ENCODE measurements around the gene KDM4B.

KDM4B gene

DNA sequence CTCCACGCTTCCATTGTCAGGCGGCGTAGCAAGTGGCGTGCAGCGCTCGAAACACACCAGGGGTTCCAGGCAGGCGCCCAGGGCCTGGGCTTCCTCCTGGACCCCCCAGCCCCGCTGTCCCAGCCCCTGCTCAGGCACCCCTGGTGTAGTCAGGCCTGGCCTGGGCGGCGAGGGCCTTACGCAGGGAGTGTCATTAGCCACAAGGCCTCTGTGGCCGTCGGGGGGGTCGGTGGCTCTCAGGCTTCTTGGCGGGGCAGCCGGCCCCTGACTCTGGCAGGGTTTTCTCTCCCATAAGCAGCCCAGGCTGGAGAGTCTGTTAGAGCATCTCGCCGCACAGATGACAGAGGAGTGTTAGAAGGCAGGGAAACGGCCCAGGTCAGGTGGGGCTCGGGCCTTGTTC lies 116.7 kb downstream of the KDM4B start:
- no peak for TF ChIP-seq ZNF384 (IDR thresholded peaks at IDR 0.05)
- TF ChIP-seq SUZ12 (IDR thresholded peaks at IDR 0.05), result no peak
- no peak for TF ChIP-seq NFRKB (IDR thresholded peaks at IDR 0.05)
- DNase-seq (ENCODE audit: extremely low spot score), result no peak
- ChIA-PET CTCF (no interaction called here), POLR2A (no interaction called here)

DNA sequence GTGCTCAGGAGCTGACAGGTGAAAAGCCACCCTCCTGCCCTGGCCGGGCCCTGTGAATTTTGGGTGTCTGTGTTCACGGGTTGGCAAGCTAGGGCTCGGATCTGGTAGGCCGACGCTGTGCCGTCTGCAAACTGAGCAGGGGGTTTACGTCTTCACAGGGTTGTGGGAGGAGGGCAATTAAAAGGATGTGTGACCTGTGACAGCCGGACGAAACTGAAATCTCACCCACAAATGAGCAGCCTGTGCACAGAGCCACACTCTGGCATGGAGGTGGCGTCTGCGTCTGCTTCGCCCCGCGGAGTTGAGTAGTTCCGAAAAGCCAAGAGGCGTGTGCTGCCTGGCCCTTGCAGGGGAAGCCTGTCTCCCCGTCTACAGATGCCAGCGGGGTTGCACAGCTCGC lies 117.3 kb downstream of the KDM4B start:
- ChIA-PET POLR2A (no interaction called here), CTCF (no interaction called here)
- TF ChIP-seq, protein P1, sequence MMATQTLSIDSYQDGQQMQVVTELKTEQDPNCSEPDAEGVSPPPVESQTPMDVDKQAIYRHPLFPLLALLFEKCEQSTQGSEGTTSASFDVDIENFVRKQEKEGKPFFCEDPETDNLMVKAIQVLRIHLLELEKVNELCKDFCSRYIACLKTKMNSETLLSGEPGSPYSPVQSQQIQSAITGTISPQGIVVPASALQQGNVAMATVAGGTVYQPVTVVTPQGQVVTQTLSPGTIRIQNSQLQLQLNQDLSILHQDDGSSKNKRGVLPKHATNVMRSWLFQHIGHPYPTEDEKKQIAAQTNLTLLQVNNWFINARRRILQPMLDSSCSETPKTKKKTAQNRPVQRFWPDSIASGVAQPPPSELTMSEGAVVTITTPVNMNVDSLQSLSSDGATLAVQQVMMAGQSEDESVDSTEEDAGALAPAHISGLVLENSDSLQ (IDR thresholded peaks at IDR 0.05), result no peak
- no peak for DNase-seq (ENCODE audit: extremely low spot score)

DNA sequence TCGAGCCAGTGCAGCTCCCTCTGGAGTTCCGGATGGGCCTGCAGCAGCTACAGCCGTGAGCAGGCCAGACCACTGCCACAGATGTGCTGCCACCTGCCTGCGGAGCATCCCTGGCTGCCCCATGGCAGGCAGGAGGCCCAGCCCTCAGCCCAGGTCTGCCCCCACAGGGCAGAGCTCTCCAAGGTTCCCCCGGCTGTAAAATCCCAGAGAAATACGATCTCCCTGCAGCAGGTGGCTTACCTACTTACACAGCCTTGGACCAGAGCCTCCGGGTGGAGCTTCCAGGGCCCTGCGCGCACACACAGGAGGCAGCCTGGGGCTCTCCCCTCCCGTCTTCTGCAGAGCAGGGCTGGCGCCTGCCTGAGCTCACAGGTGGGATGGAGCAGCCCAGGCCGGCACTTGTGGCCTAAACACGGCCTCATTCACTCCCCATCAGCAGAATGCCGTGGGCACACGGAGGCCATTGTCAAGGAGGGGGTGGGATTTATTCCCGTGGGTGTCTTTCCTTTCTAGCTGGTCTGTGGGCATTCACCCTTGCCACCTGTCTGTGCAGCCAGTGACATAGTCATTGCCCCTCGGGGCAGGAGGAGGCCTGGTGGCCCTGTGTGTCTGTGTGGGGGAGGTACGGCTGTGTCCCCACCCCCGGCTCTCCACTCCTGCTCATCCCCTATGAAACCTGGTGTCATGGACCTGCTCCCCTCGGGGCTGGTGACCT lies 118.0 kb downstream of the KDM4B start:
- DNase-seq (ENCODE audit: extremely low spot score), result no peak
- POLR2A ChIA-PET, result no interaction called here
- CTCF ChIA-PET, result no interaction called here
- TF ChIP-seq FOXM1 (IDR thresholded peaks at IDR 0.05; ENCODE audit: borderline replicate concordance) (no peak), BHLHE40 (IDR thresholded peaks at IDR 0.05; ENCODE audit: borderline replicate concordance) (no peak), ELF4 (IDR thresholded peaks at IDR 0.05) (no peak), LEF1 (IDR thresholded peaks at IDR 0.05; ENCODE audit: borderline replicate concordance) (no peak), TARDBP (IDR thresholded peaks at IDR 0.05) (no peak), ARNT (IDR thresholded peaks at IDR 0.05) (no peak), ZNF384 (IDR thresholded peaks at IDR 0.05) (no peak), CTBP1 (IDR thresholded peaks at IDR 0.05; ENCODE audit: borderline replicate concordance) (no peak), NFRKB (IDR thresholded peaks at IDR 0.05) (no peak), HDGF (IDR thresholded peaks at IDR 0.05; ENCODE audit: borderline replicate concordance) (no peak), SP1 (IDR thresholded peaks at IDR 0.05) (no peak), FOXK2 (IDR thresholded peaks at IDR 0.05) (no peak), FOXA1 (IDR thresholded peaks at IDR 0.05) (no peak), L3MBTL2 (conservative IDR thresholded peaks at IDR 0.05) (no peak), SUZ12 (IDR thresholded peaks at IDR 0.05) (no peak)
- TF ChIP-seq, protein P1 (IDR thresholded peaks at IDR 0.05), result no peak

DNA sequence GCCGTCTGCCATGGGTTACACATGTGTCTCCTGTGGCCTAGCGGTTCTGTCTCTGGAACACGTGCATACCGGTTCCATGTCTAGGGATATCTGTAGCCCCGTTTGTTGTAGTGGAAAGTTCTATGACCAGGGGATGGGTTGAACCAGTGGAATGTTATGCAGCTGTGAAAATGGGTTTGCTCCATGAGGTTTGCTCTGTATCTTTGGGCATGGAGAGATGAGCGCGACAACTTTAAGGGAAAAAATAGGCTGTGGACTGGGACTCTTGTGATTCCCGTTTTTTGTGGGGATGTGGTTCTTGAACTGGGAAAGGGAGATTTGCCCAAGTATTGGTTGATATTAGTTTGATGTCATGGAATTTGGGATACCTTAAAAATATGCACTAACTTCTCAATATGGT lies 120.4 kb downstream of the KDM4B start:
- CTCF ChIA-PET, result no interaction called here
- POLR2A ChIA-PET, result no interaction called here
- DNase-seq (ENCODE audit: extremely low spot score), result no peak
- TF ChIP-seq SP1 (IDR thresholded peaks at IDR 0.05) (no peak), NFRKB (IDR thresholded peaks at IDR 0.05) (no peak), ZNF384 (IDR thresholded peaks at IDR 0.05) (no peak), CTBP1 (IDR thresholded peaks at IDR 0.05; ENCODE audit: borderline replicate concordance) (no peak), FOXK2 (IDR thresholded peaks at IDR 0.05) (no peak), LEF1 (IDR thresholded peaks at IDR 0.05; ENCODE audit: borderline replicate concordance) (no peak), TARDBP (IDR thresholded peaks at IDR 0.05) (no peak)
- TF ChIP-seq, protein P1 (IDR thresholded peaks at IDR 0.05), result no peak

DNA sequence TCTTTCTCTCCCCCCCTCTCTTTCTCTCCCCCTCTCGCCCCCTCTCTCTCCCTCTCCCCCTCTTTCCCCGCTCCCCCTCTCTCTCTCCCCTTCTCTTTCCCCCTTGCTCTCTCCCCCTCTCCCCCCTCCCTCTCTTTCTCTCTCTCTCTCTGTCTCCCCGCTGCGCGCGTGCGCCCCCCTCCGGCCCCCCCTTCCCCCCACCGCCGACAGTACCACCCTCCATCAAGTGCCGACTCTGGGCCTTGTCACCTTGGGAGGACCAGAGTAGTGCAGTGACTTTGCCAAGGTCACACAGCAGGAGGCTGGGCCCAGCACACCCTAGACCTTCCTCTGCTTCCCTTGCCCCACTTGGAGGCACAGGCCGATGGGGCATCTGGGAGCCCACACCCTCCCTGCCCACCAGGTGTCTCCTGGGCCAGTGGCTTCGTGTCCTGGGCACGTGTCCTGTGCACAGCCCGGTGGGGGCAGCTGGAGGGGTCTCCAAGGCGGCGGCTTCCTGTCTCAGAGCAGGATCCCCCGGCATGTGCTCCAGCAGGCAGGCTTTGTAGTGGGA lies 121.6 kb downstream of the KDM4B start:
- DNase-seq (ENCODE audit: extremely low spot score), result no peak
- no peak for TF ChIP-seq HDGF (IDR thresholded peaks at IDR 0.05; ENCODE audit: borderline replicate concordance)
- TF ChIP-seq CTBP1 (IDR thresholded peaks at IDR 0.05; ENCODE audit: borderline replicate concordance), result no peak
- no peak for TF ChIP-seq L3MBTL2 (conservative IDR thresholded peaks at IDR 0.05)
- TF ChIP-seq TARDBP (IDR thresholded peaks at IDR 0.05), result no peak
- TF ChIP-seq FOXM1 (IDR thresholded peaks at IDR 0.05; ENCODE audit: borderline replicate concordance), result no peak
- TF ChIP-seq BHLHE40 (IDR thresholded peaks at IDR 0.05; ENCODE audit: borderline replicate concordance), result no peak
- TF ChIP-seq SP1 (IDR thresholded peaks at IDR 0.05), result no peak
- no peak for TF ChIP-seq LEF1 (IDR thresholded peaks at IDR 0.05; ENCODE audit: borderline replicate concordance)
- TF ChIP-seq SUZ12 (IDR thresholded peaks at IDR 0.05), result no peak
- TF ChIP-seq ARNT (IDR thresholded peaks at IDR 0.05), result no peak
- TF ChIP-seq FOXA1 (IDR thresholded peaks at IDR 0.05), result no peak
- TF ChIP-seq ZNF384 (IDR thresholded peaks at IDR 0.05), result no peak
- TF ChIP-seq NFRKB (IDR thresholded peaks at IDR 0.05), result no peak
- no peak for TF ChIP-seq FOXK2 (IDR thresholded peaks at IDR 0.05)
- TF ChIP-seq ELF4 (IDR thresholded peaks at IDR 0.05), result no peak
- TF ChIP-seq, protein P1 (IDR thresholded peaks at IDR 0.05), result no peak
- POLR2A ChIA-PET, result no interaction called here
- CTCF ChIA-PET, result no interaction called here

DNA sequence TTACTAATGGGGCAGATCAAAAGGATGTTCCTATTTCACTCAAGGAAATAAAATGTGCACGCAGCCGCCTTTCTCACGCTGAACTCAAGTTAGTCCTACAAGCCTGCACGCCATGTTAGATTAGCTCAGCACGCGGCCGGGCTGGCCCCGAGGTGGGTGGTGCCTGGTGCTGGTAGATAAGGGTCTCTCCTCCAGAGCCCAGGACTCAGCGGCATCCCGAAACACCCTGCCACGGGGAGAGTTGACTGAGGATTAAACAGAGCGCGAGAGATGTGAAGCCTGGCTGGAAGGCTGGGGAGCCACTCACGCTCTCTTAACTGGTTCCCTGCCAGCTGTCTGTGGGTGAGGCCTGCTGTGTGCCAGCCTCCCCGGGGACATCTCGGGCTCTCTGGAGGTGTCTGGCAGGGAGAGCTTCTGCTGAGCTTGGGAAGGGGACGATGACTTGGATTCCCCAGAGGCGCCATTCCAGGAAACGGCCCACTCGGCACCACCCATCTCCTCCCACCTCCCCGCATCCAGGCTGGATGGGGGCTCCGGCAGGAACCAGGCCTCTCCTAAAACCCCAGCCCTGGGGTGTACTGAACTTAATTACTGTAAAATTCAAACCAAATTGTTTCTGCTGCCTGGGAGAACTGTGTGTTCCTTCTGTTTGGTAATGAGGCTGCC lies 122.2 kb downstream of the KDM4B start:
- POLR2A ChIA-PET, result no interaction called here
- CTCF ChIA-PET, result no interaction called here
- no peak for DNase-seq (ENCODE audit: extremely low spot score)
- TF ChIP-seq ARNT (IDR thresholded peaks at IDR 0.05) (no peak), ELF4 (IDR thresholded peaks at IDR 0.05) (no peak), FOXM1 (IDR thresholded peaks at IDR 0.05; ENCODE audit: borderline replicate concordance) (no peak)
